HG03196 (cell line): ENCODE results near the gene SSTR3.

ENCODE experiments used
- ATAC-seq: cut with Tn5 transposase; IDR thresholded peaks from one replicate; pipeline ENCODE4 v1.9.1; 2021; ENCODE audit not compliant: unreplicated experiment

SSTR3 gene

DNA sequence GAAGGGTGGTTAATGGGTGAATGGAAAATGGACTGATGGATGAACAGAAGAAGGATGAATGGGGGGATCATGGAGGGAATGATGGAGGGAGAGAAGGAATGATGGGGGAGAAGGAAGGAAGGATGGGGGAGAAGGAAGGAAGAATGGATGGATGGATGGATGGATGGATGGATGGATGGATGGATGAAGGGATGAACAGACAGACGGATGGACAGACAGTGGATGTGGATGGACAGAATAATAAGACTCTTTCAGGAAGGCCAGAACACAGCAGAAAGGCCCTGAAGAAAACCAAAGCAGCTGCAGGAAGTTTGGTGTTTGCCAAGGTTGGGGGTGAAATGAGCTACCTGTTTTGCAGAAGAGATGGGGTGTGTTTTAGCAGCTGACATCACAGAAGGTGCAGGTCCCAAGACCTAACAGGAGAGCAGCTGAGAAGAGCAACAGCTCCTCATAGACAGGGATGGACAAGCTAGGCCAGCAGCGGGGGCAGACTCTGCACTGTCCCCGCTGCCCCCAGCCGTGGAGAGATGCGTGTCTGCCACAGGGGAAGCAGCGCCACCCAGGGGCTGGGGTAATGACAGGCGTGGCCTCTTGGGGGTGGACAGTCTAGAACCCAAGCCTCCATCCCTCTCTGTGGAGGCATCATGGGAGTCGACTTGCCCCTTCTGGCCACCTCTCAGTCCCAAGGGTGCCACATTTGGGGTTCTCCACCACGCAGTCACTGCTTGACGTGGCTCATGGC is 42.2 kb downstream of the SSTR3 start:
- no peak for ATAC-seq

DNA sequence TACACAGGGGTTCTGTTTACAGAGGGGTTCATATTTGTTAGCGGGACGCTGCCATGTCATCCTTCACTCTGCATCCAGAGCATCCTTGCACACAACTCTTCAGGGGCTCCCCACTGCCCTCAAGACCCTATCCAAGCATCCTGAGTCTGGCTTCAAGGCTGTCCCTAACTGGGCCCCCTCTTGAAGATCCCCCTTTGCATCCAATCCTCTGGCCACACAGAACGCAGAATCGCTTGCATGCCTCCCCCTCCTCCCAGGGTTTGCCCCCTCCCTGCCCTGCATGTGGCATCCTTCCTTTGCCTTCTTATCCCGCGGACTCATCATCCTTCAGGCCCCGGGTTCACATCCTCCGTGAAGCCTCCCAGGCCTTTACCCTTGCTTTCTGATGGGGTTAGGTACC is 42.9 kb downstream of the SSTR3 start:
- no peak for ATAC-seq

DNA sequence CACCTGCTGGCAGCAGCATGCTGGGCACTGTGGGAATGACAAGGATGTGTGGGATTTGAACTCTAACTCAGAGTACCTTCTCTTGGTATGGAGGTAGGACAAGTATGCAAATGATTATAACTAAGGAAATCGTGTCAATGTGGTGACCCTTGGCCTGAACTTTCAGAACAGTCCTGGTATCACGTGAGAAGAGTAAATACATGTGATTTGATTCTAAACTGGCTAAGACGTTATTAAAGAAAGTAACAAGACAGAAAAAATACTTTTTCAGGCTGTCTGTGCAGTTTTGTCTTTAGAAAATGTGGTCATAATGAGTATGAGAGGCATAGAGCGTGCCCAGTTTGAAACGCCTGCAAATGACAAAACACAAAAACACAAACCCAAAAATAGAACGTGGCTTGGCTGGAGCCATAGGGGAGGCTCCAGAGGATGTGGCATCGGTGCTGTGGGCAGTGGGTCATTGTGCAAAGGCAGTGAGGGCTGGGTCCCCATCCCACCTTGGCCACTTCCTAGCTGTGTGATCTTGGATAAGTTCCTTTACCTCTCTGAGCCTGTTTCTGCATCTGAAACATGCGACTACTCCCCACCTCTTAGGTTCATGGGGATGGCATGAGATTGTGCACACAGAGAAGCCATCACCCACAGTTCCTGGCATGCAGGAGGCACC is 44.2 kb downstream of the SSTR3 start:
- no peak for ATAC-seq

DNA sequence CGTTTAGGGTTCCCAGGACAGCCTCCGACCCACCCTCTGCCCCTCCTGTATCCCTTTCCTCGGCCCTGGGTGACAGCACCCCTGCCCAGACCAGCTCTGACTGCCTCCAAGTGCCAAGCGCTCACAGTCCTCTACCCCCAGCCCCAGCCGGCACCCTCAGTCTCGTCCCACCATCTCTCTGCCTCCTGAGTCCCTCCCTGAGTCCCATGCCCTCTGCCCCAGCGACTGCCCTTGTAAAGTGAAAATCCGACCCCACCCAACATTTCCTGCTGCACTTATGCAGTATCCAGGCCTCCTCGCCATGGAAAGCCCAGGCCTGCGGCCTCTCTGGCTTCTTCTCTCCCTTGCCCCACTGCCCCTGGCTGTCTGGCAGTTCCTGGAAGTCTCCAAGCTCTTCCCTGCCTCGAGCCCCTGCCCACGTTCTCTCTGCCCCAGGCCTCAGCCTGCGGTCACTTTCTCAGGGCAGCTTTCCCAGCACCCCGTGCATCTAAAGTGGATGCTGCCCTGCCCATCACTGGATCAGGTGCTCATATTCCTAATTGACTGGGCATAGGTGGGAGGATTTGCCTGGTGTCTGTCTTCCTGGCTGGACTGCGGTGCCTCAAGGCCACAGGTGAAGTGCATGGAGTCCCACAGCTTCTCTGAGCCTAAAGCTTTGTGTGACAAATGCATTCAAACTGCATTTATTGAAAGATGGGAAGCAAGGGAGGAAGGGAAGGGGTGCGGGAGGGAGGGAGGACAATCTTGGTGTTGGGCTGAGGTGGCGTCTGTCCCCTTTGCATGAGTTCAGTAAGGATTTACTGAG is 44.9 kb downstream of the SSTR3 start:
- ATAC-seq, result no peak

DNA sequence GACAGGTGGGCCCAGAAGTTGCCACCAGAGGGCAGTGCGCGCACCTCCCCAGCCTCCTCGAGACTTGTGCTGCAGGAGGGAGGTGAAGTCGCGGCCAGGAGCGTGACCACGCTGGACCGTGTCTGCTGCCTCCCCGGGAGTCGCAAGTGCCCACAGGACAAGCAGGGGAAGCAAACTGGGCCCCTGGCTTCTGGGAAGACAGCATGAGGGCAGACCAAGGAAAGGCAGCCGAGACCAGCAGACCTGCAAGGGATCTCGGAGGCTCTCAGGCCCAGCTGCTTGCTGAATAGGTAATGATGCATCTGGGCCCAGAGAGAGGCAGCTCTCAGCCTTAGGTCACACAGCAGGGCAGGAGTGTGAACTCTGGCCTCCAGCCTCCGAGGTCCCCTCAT is 45.6 kb downstream of the SSTR3 start:
- no peak for ATAC-seq

DNA sequence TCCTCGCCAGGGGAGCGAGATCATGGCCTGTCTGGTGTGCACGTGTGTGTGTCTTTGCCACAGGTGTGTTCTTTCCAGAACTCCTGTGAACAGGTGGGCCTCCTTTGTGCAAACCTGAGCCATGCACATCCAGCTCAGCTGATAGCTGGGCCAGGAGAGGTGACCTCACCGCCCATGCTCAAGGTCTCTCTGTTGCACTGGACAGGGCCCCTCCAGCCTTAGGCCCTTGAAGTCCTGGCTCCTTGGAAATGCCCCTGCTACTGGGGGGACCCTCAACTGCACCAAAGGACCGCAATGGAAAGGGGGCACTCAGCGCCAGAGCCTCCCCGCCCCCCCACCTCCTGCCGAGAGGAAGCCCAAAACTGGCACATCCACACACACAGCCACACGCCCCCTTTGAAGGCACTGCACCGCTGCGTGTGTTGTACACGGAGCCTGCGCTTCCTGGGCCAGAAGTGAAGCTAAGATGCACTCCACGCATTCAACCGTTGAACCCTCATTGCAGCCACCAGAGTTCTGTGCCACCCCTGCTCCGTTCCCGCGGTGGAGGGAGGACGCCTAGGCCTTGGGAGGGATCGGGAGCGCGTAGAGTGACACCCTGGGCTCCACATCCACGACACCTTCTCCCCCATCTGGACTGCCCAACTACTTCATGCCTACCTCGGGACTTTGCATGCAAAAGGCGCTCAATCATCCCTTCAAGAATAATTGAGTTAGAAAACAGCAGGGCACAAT is 46.2 kb downstream of the SSTR3 start:
- ATAC-seq, result no peak

DNA sequence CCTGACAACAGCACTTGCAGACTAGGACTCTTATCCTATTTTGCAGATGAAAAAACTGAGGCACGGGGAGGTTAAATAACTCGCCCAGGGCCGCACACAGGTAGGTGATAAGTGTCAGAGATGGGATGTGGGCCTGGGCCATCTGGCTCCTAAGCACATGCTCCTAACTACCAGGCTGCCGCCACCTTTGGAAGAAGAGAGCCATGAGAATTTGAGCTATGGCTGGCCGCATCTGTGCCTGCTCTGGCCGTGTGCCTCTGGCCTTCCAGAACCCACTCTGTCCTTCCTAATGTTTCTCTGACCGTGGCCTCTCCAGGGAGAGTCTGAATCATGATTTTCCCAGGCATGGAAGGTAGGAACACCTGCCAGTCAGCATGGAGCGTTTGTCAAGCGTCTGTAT is 47.2 kb downstream of the SSTR3 start:
- no peak for ATAC-seq

DNA sequence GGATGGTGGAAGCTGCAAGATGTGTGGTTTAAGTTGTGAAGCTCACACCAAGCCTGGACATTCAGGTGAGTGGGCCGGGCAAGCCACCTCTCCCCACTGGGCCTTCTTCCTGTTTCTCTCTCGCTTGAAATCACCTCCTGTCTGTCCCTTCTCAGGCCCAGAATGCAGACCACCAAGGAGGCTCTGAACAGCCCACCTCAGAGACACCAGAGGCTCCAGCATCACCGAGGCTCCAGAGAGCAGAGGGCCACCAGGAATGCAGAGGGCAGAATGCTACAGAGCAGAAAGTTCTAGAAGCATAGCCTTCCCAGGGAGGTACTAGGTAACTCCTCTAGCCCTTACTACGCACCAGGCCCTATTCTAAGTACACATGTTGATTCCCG is 47.8 kb downstream of the SSTR3 start:
- no peak for ATAC-seq

DNA sequence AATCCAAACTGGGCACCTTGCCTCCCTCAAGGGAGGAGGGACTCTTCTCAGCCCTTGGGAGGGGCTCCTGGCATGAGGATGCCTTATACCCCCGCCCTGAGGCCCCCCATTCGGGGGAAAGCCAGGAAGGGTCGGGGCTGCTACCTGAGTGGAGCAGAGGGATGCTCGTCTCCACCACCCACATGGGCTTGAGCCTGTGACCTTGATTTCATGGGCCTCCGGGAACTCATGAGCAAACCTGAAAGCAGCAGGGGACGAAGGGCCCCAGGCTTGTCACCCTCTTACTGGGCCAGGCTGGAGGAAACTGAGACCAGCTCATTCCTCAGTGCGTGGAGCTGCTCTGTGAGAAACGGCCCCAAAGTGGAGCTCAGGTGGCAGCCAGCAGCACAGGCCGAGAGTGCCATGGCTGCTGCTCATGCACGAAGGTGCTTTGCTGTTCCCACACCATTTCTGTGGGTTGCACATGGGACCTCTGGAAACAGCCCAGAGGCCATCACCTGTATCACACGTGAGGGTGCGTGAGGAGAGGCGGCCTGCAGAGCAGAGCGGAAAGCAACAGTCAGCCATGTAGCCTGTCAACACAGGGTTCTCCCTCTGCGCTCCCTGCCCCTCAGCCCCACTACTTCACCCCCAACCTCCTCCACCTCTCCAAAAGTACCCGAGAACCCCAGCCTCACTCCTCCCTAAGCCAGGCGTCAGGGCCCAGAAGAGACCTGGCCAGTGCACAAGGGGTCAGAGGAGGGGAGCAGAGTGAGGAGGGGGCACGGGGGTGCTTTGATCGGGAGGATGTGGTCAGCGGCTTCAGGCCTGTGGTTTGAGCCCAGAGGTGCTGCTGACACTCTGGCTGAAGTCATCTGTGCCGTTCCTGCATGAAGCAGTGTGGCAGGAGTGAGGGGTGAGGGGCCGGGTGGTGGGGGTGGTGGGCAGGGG is 48.4 kb downstream of the SSTR3 start:
- peak; percentile 34 for ATAC-seq

DNA sequence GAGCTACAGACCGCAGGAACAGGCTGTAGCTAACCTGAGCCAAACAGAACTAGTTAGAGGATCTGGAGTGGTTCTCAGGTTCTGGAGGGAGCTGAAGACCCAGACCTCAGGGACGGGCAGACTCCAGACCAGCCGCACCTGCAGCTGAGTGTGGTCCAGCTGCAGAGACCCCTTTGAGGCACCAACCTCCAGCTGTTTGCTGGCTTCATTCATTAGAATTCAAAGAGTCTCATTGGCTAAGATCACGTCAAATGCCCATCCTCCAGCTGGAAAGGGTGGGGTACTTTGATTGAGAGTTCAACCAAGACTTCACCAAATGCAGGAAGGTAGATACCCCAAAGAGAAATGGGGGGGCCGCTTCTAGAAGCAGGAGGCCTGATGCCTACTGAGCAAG is 49.2 kb downstream of the SSTR3 start:
- ATAC-seq, result no peak

DNA sequence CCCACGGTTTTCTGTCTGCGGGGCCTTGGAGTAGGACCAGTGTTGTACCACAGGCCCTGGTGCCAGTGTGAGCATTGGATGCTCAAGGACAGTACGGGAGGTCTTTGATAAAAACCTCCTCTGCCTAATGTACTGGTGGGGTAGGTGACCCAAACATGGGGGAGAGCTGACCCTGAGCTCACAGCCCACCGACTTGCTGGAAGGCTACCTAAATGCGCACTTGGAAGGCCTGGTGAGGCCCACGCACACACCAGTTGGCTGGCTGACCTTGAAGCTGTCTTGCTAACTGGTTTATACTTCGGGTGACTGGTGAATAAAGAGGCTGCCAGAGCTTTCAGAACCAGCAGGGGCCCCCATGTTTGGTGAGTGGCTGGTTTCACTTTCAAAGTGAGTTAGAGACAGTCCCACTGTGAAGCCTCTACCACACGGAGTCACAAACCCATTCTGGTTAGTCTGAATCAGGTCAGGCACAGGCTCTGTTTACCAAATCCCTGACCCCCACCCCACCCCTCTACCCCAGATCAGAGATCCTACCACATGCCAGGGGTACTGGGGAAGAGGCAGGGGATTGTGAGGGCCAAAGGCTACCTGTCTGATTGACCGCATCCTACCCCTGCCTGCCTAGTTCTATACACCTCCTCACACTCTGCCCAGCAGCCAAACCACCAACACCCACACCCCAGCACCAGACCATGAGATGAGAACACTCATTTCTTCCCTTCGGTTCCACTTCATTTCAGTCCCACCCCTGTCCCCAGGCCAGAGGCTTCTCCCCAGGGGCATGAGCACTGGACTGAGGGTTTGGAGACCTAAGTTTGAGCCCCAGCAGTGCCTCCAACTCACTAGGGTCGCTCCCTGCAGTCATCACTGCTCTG is 49.8 kb downstream of the SSTR3 start:
- ATAC-seq, result peak; percentile 41

DNA sequence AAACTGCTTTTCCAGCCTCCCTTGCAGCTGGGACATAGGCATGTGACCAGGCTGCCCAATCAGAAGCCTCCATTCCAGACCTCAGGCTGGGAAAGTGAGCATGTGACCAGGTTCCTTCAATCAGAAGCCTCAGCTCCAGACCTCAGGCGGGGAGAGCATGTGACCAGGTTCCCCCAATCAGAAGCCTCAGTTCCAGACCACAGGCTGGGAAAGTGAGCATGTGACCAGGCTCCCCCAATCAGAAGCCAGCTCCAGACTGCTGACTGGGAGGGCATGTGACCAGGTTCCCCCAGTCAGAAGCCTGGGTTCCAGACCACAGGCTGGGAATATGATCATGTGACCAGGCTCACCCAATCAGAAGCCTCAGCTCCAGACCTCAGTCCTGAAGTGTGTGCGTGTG is 50.8 kb downstream of the SSTR3 start:
- ATAC-seq, result no peak

DNA sequence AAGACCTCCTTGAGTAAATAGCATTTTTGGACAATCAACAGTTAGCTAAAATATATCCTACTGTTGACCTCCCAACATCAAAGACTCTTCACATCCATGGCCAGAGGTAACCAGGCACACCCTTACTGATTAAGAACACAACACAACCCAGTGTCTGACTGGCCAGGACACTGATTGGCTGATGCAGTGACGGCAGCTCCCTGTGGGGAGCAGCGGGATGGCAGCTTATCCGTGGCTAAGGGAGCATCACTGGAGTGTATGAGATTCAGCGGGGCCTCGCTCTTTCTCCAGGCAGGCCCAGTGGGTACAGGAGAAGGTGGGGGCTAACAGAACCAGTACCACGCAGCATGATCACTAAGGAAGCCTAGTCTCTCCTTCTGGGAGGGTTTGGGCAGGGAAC is 52.2 kb downstream of the SSTR3 start:
- no peak for ATAC-seq

DNA sequence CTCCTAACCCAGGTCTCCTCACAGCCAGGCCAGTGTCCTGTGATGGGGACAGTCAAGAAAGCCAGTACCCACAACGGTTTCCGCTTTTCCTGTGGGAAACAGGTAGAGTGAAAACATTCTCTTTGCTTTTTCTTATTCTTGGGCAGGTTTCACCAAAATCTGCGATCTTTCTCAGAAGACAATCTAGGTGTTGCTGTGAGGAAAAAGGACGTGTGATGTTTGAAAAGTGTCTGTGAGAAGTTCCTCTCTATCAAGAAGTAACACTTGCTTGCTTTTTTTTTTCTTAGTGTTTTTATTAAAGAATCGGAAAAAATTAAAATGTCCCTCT is 53.4 kb downstream of the SSTR3 start:
- ATAC-seq, result no peak

DNA sequence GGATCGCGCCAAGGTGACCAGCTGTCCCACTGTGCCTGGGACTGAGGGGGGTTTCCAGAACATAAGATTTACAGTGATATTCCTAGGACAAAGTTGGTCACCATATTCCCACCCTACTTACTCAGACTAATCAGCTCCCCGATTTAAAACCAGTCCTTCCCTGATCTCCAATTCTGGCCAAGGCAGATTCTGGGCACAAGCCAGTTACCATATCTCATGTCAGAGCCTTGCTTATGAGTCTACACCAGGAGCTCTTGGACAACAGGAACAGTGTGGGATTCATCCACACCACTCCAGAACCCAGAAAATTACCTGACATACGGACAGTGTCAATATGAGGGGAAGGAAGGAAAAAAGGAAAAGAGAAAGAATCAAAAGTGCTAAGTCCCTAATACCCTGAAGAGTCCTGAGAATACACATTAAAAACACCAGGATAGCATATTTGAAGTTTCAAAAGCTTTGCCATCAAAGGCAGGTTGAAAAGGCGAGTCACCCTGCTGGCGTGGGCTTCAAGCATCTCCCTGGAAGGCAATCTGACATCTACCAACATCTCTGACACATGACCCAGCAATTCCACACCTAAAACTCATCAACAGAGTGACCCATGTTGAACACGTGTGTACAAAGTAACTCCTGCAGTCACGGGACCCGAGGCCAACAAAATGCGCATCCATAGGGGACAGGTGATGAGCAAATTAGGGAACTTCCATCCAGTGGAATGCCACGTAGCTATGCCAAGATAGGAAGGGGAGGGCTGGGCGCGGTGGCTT is 54.6 kb downstream of the SSTR3 start:
- ATAC-seq, result no peak

DNA sequence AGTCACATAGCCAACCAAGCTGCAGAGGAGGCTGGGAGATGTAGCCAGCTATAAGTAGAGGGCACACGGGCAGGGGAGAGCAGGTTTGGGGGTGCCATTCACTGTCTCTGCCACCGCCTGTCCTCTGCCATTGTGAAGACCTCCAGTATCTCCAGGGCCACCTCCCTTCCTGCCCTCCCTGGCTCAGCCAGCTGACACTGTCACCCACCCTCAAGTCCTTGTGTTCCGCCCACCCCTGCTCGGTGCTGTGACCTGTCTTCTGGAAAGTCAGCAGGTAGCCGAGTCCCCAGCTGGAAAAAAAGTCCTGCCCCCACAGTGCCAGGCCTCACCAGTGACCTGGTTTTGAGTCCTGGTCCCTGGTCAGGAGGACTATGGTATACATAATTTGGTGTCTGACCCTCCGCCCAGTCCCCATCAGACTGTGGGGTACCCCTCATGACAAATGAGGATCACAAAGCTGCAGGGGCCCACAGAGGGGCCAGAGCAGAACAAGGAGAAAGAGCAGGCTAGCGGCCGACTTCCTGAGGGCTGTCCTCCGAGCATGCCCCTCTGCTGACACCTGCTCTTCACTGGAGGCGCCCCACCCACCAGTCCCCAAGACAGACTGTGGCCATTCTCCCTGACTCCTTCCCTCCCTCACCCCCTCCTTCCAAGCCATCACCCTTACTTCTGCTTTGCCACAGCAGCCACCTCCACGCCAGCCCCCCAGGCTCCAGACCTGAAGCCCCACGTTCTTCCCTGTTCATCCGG is 55.4 kb downstream of the SSTR3 start:
- no peak for ATAC-seq

DNA sequence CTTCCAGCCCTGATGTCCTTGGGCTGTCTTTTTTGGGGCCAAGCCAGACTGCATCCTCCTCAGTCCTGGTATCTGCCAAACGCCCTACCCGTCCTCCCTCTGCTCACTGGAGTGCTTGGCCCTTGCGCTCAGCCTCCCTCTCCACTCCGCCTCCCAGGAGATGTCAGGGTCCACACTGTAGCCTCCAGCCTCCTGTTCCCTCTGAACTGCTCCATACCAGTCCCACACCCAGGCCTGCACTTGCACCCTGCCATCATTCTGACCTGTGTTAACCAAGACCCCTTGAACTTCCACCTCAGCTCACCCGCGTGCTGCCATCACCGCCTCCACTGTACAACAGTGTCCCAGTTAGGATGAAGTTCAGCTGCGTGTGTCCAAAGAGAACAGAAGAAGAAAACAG is 56.3 kb downstream of the SSTR3 start:
- no peak for ATAC-seq
